WERI-Rb-1 (cell line): ENCODE data around the gene DIP2B.

Source experiments
- DNase-seq: peaks from one replicate; pipeline ENCODE4 v3.0.0-alpha.2; 2020
- H3K27ac ChIP-seq: fragments of 250-450 bp; sonication (Bioruptor Pico); 2 replicates; pipeline ENCODE4 v1.5.1; 2020; ENCODE audit warnings: mild to moderate bottlenecking, moderate library complexity
- H3K27me3 ChIP-seq: fragments of 250-450 bp; sonication (Bioruptor Pico); 2 replicates; pipeline ENCODE4 v1.5.1; 2021; ENCODE audit warnings: mild to moderate bottlenecking, low read depth, moderate library complexity; ENCODE audit not compliant: insufficient read depth, severe bottlenecking
- H3K36me3 ChIP-seq: fragments of 250-450 bp; sonication (Bioruptor Pico); 2 replicates; pipeline ENCODE4 v1.5.1; 2020; ENCODE audit warnings: mild to moderate bottlenecking, moderate library complexity
- H3K4me3 ChIP-seq: 2 replicates; pipeline ENCODE4 v1.5.1; 2011; ENCODE audit warnings: low read depth, mild to moderate bottlenecking, control low read depth, low read length
- H3K9me3 ChIP-seq: fragments of 250-450 bp; sonication (Bioruptor Pico); 2 replicates; pipeline ENCODE4 v1.5.1; 2021; ENCODE audit warnings: mild to moderate bottlenecking, moderate library complexity; ENCODE audit not compliant: severe bottlenecking
- CTCF ChIP-seq: IDR thresholded peaks from 2 replicates; pipeline ENCODE4 v1.5.1; 2011; ENCODE audit warnings: low read depth, mild to moderate bottlenecking, control low read depth, inconsistent platforms, low read length

Gene DIP2B

GRCh38 chr12:50557421-50557820 lies 52.6 kb downstream of the DIP2B start:
- no peak for DNase-seq
- Histone ChIP-seq H3K4me3 (no peak overlapping the region), H3K27me3 (no peaks in the 10 kb centered on the region), H3K9me3 (no peaks in the 10 kb centered on the region), H3K27ac (no peak overlapping the region), H3K36me3 (no peaks in the 10 kb centered on the region)
- no peak for TF ChIP-seq CTCF

GRCh38 chr12:50558970-50559369 lies 54.2 kb downstream of the DIP2B start:
- H3K27me3 ChIP-seq = no peaks in the 10 kb centered on the region
- H3K9me3 ChIP-seq = no peaks in the 10 kb centered on the region
- no peaks in the 10 kb centered on the region for H3K36me3 ChIP-seq
- no peak for TF ChIP-seq CTCF
- no peak overlapping the region for H3K4me3 ChIP-seq
- DNase-seq = no peak
- no peak overlapping the region for H3K27ac ChIP-seq

GRCh38 chr12:50562520-50563433 lies 58.0 kb downstream of the DIP2B start:
- H3K36me3 ChIP-seq = no peaks in the 10 kb centered on the region
- no peaks in the 10 kb centered on the region for H3K27me3 ChIP-seq
- H3K4me3 ChIP-seq = no peak overlapping the region
- DNase-seq = no peak
- H3K9me3 ChIP-seq = no peaks in the 10 kb centered on the region
- H3K27ac ChIP-seq = no peak overlapping the region
- no peak for TF ChIP-seq CTCF

- TF ChIP-seq CTCF = no peak
- Histone ChIP-seq H3K27ac (no peak overlapping the region), H3K4me3 (no peak overlapping the region), H3K36me3 (no peaks in the 10 kb centered on the region), H3K27me3 (no peaks in the 10 kb centered on the region), H3K9me3 (no peaks in the 10 kb centered on the region)
- DNase-seq = no peak
These were observed 58.6 kb downstream of the DIP2B start for GRCh38 chr12:50563434-50563787.

- no peak for TF ChIP-seq CTCF
- DNase-seq = no peak
- no peak overlapping the region for H3K27ac ChIP-seq
- no peaks in the 10 kb centered on the region for H3K27me3 ChIP-seq
- H3K9me3 ChIP-seq = no peaks in the 10 kb centered on the region
- no peaks in the 10 kb centered on the region for H3K36me3 ChIP-seq
- H3K4me3 ChIP-seq = no peak overlapping the region
These were observed 59.6 kb downstream of the DIP2B start for GRCh38 chr12:50564237-50564947.
